Parathyroid adenoma (tissue), 2 donors: ENCODE data around the gene GPR158.

Experiments used
- H2AFZ ChIP-seq: fragments of 300-600 bp; sonication (generic); one replicate; pipeline ENCODE4 v1.7.0; 2017; ENCODE audit warnings: antibody characterized with exemption, mild to moderate bottlenecking
- H3K27ac ChIP-seq: fragments of 300-600 bp; sonication (generic); one replicate; pipeline ENCODE4 v1.7.0; 2017
- H3K27me3 ChIP-seq: fragments of 300-600 bp; sonication (generic); one replicate; pipeline ENCODE4 v1.7.0; 2017; ENCODE audit warnings: low read length; ENCODE audit not compliant: control insufficient read depth, insufficient read depth
- H3K36me3 ChIP-seq: fragments of 300-600 bp; sonication (generic); one replicate; pipeline ENCODE4 v1.7.0; 2017; ENCODE audit warnings: low read length; ENCODE audit not compliant: control insufficient read depth, insufficient read depth
- H3K4me1 ChIP-seq: fragments of 300-600 bp; sonication (generic); one replicate; pipeline ENCODE4 v1.7.0; 2017; ENCODE audit warnings: control low read depth
- H3K4me2 ChIP-seq: fragments of 300-600 bp; sonication (generic); one replicate; pipeline ENCODE4 v1.7.0; 2017; ENCODE audit warnings: low read length
- H3K4me3 ChIP-seq: fragments of 300-600 bp; sonication (generic); one replicate; pipeline ENCODE4 v1.7.0; 2017; ENCODE audit warnings: low read depth, low read length
- H3K79me2 ChIP-seq: fragments of 300-600 bp; sonication (generic); one replicate; pipeline ENCODE4 v1.7.0; 2017; ENCODE audit warnings: control low read depth
- H3K9ac ChIP-seq: fragments of 300-600 bp; sonication (generic); one replicate; pipeline ENCODE4 v1.7.0; 2017; ENCODE audit warnings: mild to moderate bottlenecking
- H3K9me3 ChIP-seq: fragments of 300-600 bp; sonication (generic); one replicate; pipeline ENCODE4 v1.7.0; 2017; ENCODE audit warnings: low read length; ENCODE audit not compliant: control insufficient read depth
- TF ChIP-seq, protein P1 (sequence below): fragments of 300-600 bp; sonication (generic); IDR thresholded peaks from one replicate; pipeline ENCODE4 v1.7.0; 2017; ENCODE audit warnings: antibody characterized with exemption, mild to moderate bottlenecking
- donor health status: primary hyperparathyroidism.

The GPR158 gene

DNA sequence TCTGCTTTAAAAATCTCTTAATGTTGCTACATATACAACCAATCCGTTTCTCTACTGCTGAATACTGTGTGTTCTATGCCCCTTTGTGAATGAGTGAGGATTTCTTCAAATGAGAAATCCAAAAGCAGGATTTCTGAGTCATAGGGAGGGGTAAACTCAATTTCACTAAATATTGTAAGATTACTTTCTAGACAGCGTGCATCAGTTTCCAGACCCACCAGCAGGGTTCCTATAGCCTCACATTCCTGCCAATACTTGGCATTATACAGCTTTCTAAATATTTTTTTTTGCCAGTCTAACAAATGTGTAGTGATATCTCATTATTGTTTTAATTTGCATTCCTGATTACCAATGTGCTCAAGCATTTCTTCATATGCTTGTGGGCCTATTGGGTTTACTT lies 35.5 kb downstream of the GPR158 start:
- no peaks in the 10 kb centered on the region for H3K36me3 ChIP-seq
- no peaks in the 10 kb centered on the region for H3K9me3 ChIP-seq
- no peaks in the 10 kb centered on the region for H3K4me1 ChIP-seq
- no peak overlapping the region for H3K4me2 ChIP-seq
- H2AFZ ChIP-seq, result no peak overlapping the region
- no peaks in the 10 kb centered on the region for H3K27me3 ChIP-seq
- no peak overlapping the region for H3K4me3 ChIP-seq
- no peak overlapping the region for H3K27ac ChIP-seq
- TF ChIP-seq, protein P1, sequence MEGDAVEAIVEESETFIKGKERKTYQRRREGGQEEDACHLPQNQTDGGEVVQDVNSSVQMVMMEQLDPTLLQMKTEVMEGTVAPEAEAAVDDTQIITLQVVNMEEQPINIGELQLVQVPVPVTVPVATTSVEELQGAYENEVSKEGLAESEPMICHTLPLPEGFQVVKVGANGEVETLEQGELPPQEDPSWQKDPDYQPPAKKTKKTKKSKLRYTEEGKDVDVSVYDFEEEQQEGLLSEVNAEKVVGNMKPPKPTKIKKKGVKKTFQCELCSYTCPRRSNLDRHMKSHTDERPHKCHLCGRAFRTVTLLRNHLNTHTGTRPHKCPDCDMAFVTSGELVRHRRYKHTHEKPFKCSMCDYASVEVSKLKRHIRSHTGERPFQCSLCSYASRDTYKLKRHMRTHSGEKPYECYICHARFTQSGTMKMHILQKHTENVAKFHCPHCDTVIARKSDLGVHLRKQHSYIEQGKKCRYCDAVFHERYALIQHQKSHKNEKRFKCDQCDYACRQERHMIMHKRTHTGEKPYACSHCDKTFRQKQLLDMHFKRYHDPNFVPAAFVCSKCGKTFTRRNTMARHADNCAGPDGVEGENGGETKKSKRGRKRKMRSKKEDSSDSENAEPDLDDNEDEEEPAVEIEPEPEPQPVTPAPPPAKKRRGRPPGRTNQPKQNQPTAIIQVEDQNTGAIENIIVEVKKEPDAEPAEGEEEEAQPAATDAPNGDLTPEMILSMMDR, result no peak
- H3K79me2 ChIP-seq, result peaks cover 12% of the 10 kb centered on the region
- H3K9ac ChIP-seq, result no peak overlapping the region

DNA sequence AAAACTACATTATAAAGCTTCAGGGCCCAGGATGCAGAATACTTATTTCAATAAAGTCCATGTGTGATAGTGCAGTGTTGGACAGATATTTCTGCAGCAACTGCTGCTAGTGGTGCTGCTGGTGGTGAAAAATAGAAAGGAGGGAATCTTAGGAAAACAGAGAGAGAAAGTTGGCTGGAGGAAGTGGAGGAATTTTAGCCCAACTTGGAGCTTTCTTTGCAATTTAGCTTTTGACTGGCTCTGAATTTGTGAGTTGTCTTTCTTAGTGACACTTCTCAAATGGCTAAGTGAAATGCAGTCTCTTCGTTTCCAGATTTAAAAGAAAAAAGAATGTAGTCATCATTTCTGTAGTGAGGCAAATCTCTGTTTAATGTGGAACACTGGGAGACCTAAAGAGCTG lies 45.4 kb downstream of the GPR158 start:
- TF ChIP-seq, protein P1, result no peak
- Histone ChIP-seq H3K4me3 (no peak overlapping the region), H3K27me3 (no peaks in the 10 kb centered on the region)

DNA sequence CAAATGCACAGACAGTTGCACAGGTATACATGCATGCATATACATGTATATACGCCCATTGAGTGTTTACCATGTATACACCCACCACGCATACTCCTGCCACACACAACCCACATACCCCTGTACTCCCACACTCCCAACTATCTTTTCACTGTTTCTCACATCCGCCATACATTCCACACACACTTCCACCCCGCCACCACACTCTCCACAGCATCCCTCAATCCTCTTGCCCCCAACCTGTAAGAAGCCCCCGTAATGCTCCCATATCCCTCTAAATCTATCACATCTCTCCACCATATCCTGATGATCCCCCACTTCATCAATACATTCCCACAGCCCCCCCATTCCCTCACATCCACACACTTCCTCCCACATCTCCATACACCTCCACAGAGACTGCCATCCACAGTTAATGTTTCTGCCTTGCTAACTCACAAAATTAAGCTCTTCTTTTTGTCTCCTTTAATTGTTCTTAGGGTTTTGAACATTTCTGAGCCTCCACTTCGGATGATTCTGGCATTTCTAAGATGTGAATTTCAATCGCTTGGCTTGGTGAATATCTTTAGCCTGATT lies 47.4 kb downstream of the GPR158 start:
- no peak overlapping the region for H3K27ac ChIP-seq
- TF ChIP-seq, protein P1, result no peak
- no peak overlapping the region for H3K9ac ChIP-seq
- no peak overlapping the region for H2AFZ ChIP-seq
- no peaks in the 10 kb centered on the region for H3K4me1 ChIP-seq
- H3K4me2 ChIP-seq, result no peak overlapping the region
- H3K27me3 ChIP-seq, result no peaks in the 10 kb centered on the region
- H3K79me2 ChIP-seq, result no peaks in the 10 kb centered on the region
- no peaks in the 10 kb centered on the region for H3K36me3 ChIP-seq
- no peak overlapping the region for H3K4me3 ChIP-seq
- no peaks in the 10 kb centered on the region for H3K9me3 ChIP-seq

More for the DNA sequence above, 45.4 kb downstream of the GPR158 start:
- Histone ChIP-seq H3K4me2 (no peak overlapping the region), H3K9me3 (no peaks in the 10 kb centered on the region), H3K4me1 (no peaks in the 10 kb centered on the region), H3K9ac (no peak overlapping the region), H2AFZ (no peak overlapping the region), H3K27ac (no peak overlapping the region), H3K36me3 (no peaks in the 10 kb centered on the region), H3K79me2 (no peaks in the 10 kb centered on the region)

DNA sequence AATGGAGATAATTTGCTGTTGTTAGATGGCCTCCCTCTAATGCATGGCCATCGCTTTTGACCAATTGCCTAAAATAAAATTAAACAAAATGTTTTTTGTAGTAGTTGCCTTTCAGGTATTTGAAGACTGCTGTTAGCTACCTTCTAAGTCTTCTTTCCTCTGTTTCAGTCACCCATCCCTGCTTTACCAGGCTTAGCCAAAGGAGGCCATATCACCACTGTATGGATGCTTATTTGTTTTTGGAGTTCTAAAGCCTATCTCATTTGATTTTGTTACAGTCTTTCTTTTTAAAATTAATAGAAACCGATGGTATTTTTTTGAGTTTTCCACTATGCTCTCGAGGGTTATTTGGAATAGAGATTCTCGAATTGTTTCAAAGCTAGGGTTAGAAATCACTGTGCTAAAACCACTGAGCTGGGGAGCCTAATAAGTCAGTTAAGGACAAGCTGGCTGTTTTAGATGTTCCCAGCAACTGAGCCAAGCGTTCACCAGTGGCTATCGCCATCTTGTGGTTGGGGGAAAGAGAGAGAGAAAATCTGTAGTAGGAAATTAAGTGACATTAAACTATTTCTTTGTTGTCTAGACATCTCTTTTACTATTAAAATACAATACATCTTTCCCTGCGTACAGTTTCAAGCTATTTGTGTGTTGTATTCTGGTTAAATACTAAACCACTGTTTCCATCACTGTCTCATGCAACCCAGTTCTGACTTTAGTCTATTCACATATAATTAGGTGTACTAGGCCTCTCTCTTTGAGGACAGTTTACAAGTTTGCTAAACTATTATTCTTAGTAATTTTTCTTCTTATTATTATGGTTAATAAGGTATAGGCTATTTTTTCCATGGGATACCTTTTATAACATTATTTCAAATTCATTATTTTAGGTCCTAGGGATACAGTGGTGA lies 52.2 kb downstream of the GPR158 start:
- Histone ChIP-seq H3K9ac (no peak overlapping the region), H3K4me2 (no peak overlapping the region), H3K4me3 (no peak overlapping the region), H3K36me3 (no peaks in the 10 kb centered on the region), H2AFZ (no peak overlapping the region), H3K27ac (no peak overlapping the region), H3K79me2 (no peaks in the 10 kb centered on the region), H3K9me3 (no peaks in the 10 kb centered on the region), H3K4me1 (no peaks in the 10 kb centered on the region), H3K27me3 (no peaks in the 10 kb centered on the region)
- TF ChIP-seq, protein P1, result peak; percentile 74
